Body of pancreas (tissue), 4 donors: ENCODE results near the gene KLC4.

Experiments used
- CTCF ChIP-seq, 7 experiments: fragments of 450-650 bp in 4 of 7; fragments of 200-600 bp in 3 of 7; sonication (generic) in 3 of 7; IDR thresholded peaks; one replicate each; pipeline ENCODE4 v1.5.1; 2016 to 2019; ENCODE audit warnings: antibody characterized with exemption in 7 of 7
- POLR2A ChIP-seq, 3 donors: fragments of 450-650 bp; IDR thresholded peaks; one replicate each; pipeline ENCODE4 v1.6.1; 2016; ENCODE audit warnings: antibody characterized with exemption in 3 of 3, mild to moderate bottlenecking in 2 of 3

DNA sequence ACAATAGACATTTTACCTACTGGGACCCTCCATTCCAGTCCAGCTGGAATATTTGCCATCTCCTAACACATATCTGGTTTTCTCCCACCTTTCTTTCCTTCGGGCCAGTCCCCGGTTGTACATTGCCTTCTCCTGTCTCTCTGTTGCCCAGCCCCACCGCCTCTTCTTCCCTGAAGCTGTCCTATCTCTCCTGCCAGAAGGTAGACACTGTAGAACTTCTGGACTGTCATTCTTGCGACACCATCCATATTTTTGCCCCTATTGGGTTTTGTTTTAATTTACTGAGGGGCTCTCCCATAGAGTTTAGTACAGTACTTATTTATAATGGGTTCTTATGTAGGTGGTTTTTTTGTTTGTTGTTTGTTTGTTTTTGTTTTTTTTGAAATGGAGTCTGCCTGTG lies 21.6 kb downstream of the KLC4 start:
- TF ChIP-seq POLR2A (IDR thresholded peaks at IDR 0.05), result no peak
- TF ChIP-seq CTCF (IDR thresholded peaks at IDR 0.05), result no peak
